Muscle layer of colon (tissue), 2 donors: ENCODE results near the gene ROPN1B.
A peak's percentile ranks its signal among the peaks of the same experiment; 100 is the strongest.
"Not testable (repeated sequence)": the region's sequence is repeated elsewhere in the genome, so short reads cannot be mapped to it uniquely, and the experiment has no call there.

ENCODE experiments used
- H3K27ac ChIP-seq: one replicate; pipeline ENCODE4 v1.7.0; 2013; ENCODE audit warnings: low read depth, mild to moderate bottlenecking, low read length, moderate library complexity
- H3K27me3 ChIP-seq, 2 donors: one replicate each; pipeline ENCODE4 v1.7.0; 2013; ENCODE audit warnings: low read length in 2 of 2, mild to moderate bottlenecking in 2 of 2; ENCODE audit not compliant: insufficient read depth in 2 of 2, control insufficient read depth in 1 of 2
- H3K36me3 ChIP-seq: one replicate; pipeline ENCODE4 v1.7.0; 2013; ENCODE audit warnings: mild to moderate bottlenecking, low read length; ENCODE audit not compliant: insufficient read depth
- H3K4me1 ChIP-seq: one replicate; pipeline ENCODE4 v1.7.0; 2013; ENCODE audit warnings: mild to moderate bottlenecking, low read length; ENCODE audit not compliant: insufficient read depth
- H3K4me3 ChIP-seq, 2 donors: one replicate each; pipeline ENCODE4 v1.7.0; 2013; ENCODE audit warnings: low read length in 2 of 2, low read depth in 1 of 2, mild to moderate bottlenecking in 1 of 2, moderate library complexity in 1 of 2
- H3K9ac ChIP-seq: one replicate; pipeline ENCODE4 v1.7.0; 2013; ENCODE audit warnings: low read length
- H3K9me3 ChIP-seq: one replicate; pipeline ENCODE4 v1.7.0; 2013; ENCODE audit warnings: mild to moderate bottlenecking, low read length
- donor health status: abdominal sarcoma.
- donor health status: Adenocarcinoma of cecum.

ROPN1B gene

DNA sequence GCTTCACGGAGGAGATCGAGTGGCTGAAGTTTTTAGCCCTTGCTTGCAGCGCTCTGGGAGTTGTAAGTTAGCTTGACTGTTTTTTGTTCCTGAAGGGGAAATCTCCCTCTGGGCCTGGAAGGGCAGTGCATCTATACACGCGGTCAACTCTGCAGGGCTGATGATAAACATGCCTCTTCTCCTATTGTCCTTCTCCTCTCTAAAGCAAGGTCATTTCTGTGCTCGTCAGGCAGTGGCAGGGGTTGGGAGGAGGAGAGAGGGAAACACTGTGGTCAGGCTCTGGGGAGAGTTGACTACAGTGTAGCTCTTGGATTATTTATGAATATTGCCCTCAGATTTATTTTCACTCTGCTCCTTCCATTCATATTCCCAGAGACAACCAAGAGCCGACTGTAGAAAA, 8.1 kb downstream of the ROPN1B start:
- not testable (repeated sequence) for H3K36me3 ChIP-seq, H3K27ac ChIP-seq, H3K4me3 ChIP-seq, H3K9ac ChIP-seq, H3K27me3 ChIP-seq, H3K4me1 ChIP-seq, H3K9me3 ChIP-seq

DNA sequence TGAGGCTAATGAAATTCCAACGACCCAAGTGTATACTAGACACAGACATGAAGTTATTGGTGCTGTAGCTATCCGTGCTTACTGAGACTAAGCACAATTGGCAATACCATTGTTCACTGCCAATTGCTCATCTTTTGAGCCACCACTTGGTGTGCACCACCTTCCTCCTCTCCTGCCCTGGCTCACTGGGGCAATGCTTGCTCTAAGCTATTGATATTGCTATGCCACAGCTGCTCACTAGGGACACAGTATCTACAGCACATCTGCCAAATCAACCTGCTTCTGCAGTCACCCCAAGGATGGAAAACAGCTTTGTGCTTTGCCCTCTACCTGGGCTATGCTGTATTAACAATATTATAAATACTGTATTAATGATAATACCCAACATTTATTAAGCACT, 16.0 kb downstream of the ROPN1B start:
- H3K9ac ChIP-seq, H3K36me3 ChIP-seq, H3K4me1 ChIP-seq, H3K4me3 ChIP-seq, H3K9me3 ChIP-seq, H3K27me3 ChIP-seq, H3K27ac ChIP-seq: not testable (repeated sequence)

DNA sequence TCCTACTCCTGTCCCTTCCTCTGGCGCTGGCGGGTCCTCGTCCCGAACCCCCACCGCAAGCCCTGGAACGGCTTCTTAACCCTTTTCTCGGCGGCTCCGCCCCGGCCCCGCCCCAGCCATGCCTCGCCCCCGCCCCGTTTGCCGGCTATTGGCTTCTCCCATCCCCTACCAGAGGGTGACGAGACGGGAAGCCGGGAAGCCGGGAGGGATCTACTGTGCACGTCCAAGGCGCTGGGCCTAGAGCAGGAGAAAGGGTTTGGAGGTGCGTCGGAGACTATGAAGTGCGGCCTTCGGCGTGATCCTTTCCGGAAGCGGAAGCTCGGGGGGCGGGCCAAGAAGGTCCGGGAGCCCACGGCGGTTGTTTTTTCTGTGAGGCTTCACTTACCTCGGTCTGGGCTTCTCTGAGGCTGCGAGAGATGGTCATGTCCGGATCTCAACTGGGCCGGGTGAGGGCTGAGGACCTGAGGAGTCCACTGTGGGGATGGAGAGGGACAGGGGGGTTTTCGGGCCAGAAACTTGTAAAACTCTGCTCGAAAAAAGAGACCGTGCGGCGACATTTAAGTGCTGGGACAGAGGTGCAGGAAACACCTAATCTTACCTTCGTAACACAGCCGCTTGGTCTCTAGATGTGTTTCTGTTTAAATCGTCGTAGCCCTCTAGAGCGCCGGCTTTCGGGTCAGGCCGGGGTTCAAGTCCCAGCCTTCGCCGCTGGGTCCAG, 21.4 kb downstream of the ROPN1B start:
- Histone ChIP-seq H3K9me3 (no peaks in the 10 kb centered on the region), H3K27ac (peak overlapping the region; percentile 54), H3K9ac (peak overlapping the region; percentile 47), H3K4me3 (peak overlapping the region; percentile 25 to 64), H3K27me3 (no peaks in the 10 kb centered on the region), H3K4me1 (no peaks in the 10 kb centered on the region), H3K36me3 (no peaks in the 10 kb centered on the region)

DNA sequence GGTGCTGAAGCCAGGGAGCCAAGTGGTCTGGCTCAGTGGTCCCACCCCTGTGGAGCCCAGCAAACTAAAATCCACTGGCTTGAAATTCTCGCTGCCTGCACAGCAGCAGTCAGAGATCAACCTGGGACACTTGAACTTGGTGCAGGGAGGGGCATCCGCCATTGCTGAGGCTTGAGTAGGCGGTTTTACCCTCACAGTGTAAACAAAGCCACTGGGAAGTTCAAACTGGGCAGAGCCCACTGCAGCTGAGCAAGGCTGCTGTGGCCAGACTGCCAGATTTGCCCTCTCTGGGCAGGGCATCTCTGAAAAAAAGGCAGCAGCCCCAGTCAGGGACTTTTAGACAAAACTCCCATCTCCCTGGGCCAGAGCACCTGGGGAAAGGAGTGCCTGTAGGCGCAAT, 27.8 kb downstream of the ROPN1B start:
- not testable (repeated sequence) for H3K27ac ChIP-seq, H3K9me3 ChIP-seq, H3K9ac ChIP-seq, H3K27me3 ChIP-seq, H3K4me3 ChIP-seq, H3K4me1 ChIP-seq, H3K36me3 ChIP-seq

DNA sequence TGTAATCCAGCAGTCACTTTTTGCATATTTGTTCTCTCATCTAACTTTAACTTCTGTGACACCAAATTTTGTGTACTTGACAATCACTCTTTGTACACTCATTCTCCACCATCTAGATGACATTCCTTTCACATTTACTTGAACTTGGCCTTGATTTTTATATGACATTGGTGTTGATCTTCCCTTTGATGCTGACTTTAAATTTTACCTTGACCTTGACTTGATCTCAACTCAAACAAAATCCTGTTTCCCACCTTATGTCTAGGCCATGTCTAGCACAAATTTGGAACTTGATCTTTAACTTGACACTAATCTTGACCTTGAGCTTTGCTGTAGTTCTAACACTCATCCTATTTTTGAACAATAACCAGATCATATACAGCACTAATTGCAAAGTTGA, 33.2 kb downstream of the ROPN1B start:
- Histone ChIP-seq H3K9ac (no peak overlapping the region), H3K9me3 (no peaks in the 10 kb centered on the region), H3K4me1 (no peaks in the 10 kb centered on the region), H3K4me3 (no peak overlapping the region), H3K36me3 (peaks cover 20% of the 10 kb centered on the region), H3K27me3 (no peaks in the 10 kb centered on the region), H3K27ac (no peak overlapping the region)

DNA sequence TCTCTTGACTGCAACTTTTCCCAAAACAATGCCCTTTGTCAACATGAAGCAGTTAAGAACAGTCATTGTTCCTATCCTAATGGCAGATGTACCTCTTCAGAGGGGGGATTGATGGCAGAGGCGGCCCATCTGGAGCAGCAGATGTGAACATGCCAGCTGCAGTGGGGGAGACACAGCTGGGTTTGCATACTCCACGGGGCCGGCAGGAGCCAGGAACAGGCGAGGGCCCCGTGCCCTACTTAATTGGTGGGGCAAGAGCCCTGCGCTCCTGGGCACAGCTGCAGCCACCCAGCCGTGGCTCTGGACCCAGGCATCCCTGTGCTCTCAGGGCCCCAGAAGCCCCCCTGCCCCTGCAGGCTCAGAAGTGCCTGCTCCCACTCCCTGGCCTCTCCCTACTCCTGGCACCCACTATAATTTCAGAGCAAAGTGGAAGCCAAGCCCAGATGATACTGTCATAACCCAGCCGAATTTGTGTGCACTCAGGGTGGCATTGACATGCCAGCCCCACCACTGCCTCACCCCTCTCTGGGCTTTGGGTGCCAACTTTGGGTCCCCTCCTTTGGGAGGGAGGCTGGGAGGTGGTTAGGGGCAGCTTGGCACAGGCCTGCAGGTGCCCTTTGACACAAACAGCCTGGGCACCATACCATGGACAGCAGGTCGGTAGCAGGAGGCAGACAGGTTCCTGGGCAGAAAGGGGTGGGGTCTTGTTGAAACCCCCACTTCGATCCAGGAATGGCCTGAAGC, 34.6 kb downstream of the ROPN1B start:
- H3K9ac ChIP-seq: no peak overlapping the region
- H3K27ac ChIP-seq: no peak overlapping the region
- H3K4me3 ChIP-seq: no peak overlapping the region
- H3K9me3 ChIP-seq: no peaks in the 10 kb centered on the region
- peaks cover 33% of the 10 kb centered on the region for H3K36me3 ChIP-seq
- H3K4me1 ChIP-seq: no peaks in the 10 kb centered on the region
- H3K27me3 ChIP-seq: no peaks in the 10 kb centered on the region

DNA sequence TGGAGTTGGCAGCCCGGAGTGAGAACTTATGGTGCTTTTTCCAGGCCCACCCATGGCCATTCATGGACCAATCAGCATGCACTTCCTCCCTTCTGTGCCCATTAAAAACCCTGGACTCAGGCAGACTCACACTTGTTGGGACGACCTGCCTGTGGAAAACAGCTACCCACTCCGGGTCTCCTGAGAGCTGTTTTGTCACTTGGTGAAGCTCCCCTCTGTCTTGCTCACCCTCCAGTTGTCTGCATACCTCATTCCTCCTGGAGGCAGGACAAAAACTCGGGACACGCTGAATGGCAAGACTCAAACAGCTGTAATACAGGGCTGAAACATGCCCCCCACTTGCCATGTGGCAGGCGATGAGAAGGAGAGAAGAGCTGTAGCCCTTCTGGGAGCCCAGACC, 35.2 kb downstream of the ROPN1B start:
- peaks cover 39% of the 10 kb centered on the region for H3K36me3 ChIP-seq
- no peaks in the 10 kb centered on the region for H3K9me3 ChIP-seq
- H3K27me3 ChIP-seq: no peaks in the 10 kb centered on the region

DNA sequence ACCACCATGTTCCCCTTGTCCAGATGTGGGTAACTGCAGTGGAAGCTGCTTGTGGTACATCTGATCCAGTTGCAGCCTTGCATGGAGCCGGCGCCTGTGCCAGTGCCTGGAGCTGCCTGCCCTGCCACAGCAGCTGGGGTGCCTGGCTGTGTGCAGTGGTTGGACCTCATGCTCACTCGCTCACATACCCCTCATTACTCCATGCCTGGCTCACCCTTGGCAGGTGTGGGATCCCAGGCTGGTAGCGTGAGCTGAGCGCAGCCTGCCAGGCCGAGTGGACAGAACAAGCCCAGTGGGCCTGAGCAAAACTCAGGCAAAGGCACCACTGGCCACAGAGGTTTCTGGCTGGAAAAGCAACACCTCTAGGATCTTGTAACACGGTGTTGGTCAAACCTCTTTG, 35.7 kb downstream of the ROPN1B start:
- no peak overlapping the region for H3K4me3 ChIP-seq
- no peaks in the 10 kb centered on the region for H3K27me3 ChIP-seq
- H3K9ac ChIP-seq: no peak overlapping the region
- H3K27ac ChIP-seq: no peak overlapping the region
- H3K4me1 ChIP-seq: no peaks in the 10 kb centered on the region
- H3K36me3 ChIP-seq: peaks cover 39% of the 10 kb centered on the region
- no peaks in the 10 kb centered on the region for H3K9me3 ChIP-seq

More for the DNA sequence above, 35.2 kb downstream of the ROPN1B start:
- Histone ChIP-seq H3K4me1 (no peaks in the 10 kb centered on the region), H3K4me3 (no peak overlapping the region), H3K9ac (no peak overlapping the region), H3K27ac (no peak overlapping the region)

DNA sequence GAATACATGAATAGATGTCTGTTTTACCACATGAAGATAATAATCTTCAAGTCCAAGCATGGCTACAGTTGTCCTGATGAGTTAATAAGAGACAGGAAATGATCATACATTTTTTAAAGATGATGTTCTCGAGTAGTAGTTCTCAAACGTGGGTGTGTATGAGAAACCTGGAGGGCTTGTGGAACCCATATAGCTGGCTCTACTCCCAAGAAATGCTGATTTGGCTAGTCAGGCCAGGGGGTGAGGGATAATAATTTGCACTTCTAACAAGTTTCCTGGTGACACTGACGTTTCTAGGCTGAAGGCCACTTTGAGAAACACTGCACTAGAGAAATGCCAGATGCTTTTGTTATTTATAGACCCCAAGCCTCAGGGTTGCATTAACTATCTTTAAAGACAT, 37.0 kb downstream of the ROPN1B start:
- Histone ChIP-seq H3K9me3 (no peaks in the 10 kb centered on the region), H3K4me3 (no peak overlapping the region), H3K4me1 (no peaks in the 10 kb centered on the region), H3K27ac (no peak overlapping the region), H3K36me3 (peaks cover 39% of the 10 kb centered on the region), H3K27me3 (no peaks in the 10 kb centered on the region), H3K9ac (no peak overlapping the region)

DNA sequence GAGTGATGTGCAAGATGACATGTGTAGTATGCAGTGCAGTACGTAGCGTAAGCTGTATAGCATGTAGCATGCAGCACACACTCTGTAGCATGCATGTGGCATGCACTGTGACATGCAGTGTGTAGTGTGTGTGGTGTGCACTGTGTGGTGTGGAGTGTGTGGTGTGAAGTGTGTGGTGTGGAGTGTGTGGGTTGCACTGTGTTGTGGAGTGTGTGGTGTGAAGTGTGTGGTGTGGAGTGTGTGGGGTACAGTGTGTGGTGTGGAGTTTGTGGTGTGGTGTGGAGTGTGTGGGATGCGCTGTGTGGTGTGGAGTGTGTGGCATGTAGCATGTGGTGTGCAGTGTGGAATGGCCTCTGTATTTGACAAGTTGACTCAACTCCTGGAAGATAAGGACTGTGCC, 39.2 kb downstream of the ROPN1B start:
- no peak overlapping the region for H3K27ac ChIP-seq
- H3K27me3 ChIP-seq: no peaks in the 10 kb centered on the region
- no peak overlapping the region for H3K4me3 ChIP-seq
- H3K9me3 ChIP-seq: no peaks in the 10 kb centered on the region
- peaks cover 39% of the 10 kb centered on the region for H3K36me3 ChIP-seq
- no peak overlapping the region for H3K9ac ChIP-seq
- H3K4me1 ChIP-seq: no peaks in the 10 kb centered on the region

DNA sequence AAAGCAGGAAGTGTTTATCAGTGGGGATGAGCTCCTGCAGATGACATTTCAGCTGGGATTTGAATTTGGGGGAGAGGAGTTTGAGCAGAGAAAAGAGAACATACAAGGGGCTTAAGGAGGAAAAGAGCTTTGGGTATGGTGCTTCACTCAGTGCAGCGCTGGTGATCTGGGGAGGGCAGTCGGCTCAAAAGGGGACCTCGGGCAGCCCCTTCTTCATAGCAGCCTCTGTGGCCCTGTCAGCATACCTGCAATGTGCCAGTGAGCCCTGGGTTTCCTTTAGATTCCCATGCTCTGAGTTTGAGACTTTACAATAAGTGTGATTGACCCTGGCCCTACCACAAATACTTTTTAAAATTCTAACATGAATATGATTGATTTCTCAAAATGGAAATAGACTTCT, 40.2 kb downstream of the ROPN1B start:
- Histone ChIP-seq H3K9ac (no peak overlapping the region), H3K9me3 (no peaks in the 10 kb centered on the region), H3K4me1 (peaks cover 7% of the 10 kb centered on the region), H3K36me3 (peaks cover 39% of the 10 kb centered on the region), H3K27ac (no peak overlapping the region), H3K4me3 (no peak overlapping the region), H3K27me3 (no peaks in the 10 kb centered on the region)

DNA sequence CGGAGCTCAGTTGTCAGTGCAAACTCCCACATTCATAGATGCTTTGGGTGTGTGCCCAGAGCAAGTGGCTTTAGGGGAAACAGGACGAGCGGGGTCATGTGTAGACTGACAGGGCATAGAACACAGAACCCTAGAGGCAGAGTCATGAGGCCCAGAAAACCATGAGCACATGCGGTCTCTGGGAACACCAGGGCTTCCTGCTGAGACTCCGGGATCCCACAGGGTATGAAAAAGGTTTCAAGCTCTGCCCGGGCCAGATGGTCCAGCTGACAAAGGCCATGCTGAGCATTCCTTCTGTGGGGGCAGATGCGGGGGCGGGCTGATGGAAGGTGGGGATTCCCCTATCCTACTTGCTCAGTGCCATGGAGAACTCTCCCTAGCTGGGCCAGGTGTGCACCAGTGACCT, 44.8 kb downstream of the ROPN1B start:
- Histone ChIP-seq H3K9me3 (no peaks in the 10 kb centered on the region), H3K9ac (no peak overlapping the region), H3K4me3 (no peak overlapping the region), H3K4me1 (peaks cover 22% of the 10 kb centered on the region), H3K36me3 (peaks cover 10% of the 10 kb centered on the region), H3K27ac (no peak overlapping the region), H3K27me3 (no peaks in the 10 kb centered on the region)
